HepG2 (cell line): ENCODE results near the gene HOXC4. TPM values are rescaled to one million over a fixed set of nuclear protein-coding genes. Genes with fewer than 3 reads are reported as not detected.

Experiments used
- ARNTL ChIP-seq: sonication (generic); formaldehyde crosslinking; IDR thresholded peaks from 2 replicates; pipeline ENCODE4 v1.4.0; 2020; ENCODE audit warnings: mild to moderate bottlenecking, missing genetic modification reagents
- CC2D1A ChIP-seq: sonication (generic); formaldehyde crosslinking; IDR thresholded peaks from 2 replicates; pipeline ENCODE4 v1.8.1; 2023; ENCODE audit warnings: mild to moderate bottlenecking, missing genetic modification reagents
- ELF4 ChIP-seq: sonication (generic); formaldehyde crosslinking; IDR thresholded peaks from 2 replicates; pipeline ENCODE4 v1.5.0; 2020; ENCODE audit warnings: missing genetic modification reagents, mild to moderate bottlenecking, moderate library complexity, borderline replicate concordance
- EZH2 ChIP-seq: conservative IDR thresholded peaks from 2 replicates; pipeline ENCODE4 v1.6.1; 2012; ENCODE audit warnings: mild to moderate bottlenecking, low read depth, low read length, moderate library complexity
- JUNB ChIP-seq: sonication (generic); formaldehyde crosslinking; IDR thresholded peaks from 2 replicates; pipeline ENCODE4 v1.8.0; 2022; ENCODE audit warnings: missing genetic modification reagents, mild to moderate bottlenecking, borderline replicate concordance
- KAT8 ChIP-seq: IDR thresholded peaks from 2 replicates; pipeline ENCODE4 v1.6.1; 2016; ENCODE audit warnings: missing genetic modification reagents, missing compliant biosample characterization
- KDM2A ChIP-seq: sonication (generic); formaldehyde crosslinking; IDR thresholded peaks from 2 replicates; pipeline ENCODE4 v1.4.0; 2020; ENCODE audit warnings: low read depth, missing genetic modification reagents, borderline replicate concordance
- PCBP2 ChIP-seq: fragments of 200-400 bp; formaldehyde crosslinking; optimal IDR thresholded peaks from 2 replicates; pipeline ENCODE3; 2018; ENCODE audit warnings: low read length, low read depth; ENCODE audit not compliant: poor library complexity, severe bottlenecking
- polyA plus RNA-seq, 8 experiments: library from polyadenylated mRNA; depleted of rRNA in 3 of 8; stranded (reverse) in 7 of 8; unstranded in 1 of 8; fragments of >200 nt; fragmentation: Illumina TruSeq in 4 of 8; extraction: Trizol in 4 of 8; gene quantifications; 2 replicates each; pipeline versions ENCODE4 v1.2.1 to v1.2.3, GENCODE V29; 2011 to 2016; ENCODE audit warnings: low read depth in 4 of 8, missing spikeins in 1 of 8, mixed read lengths in 1 of 8; ENCODE audit not compliant: insufficient read depth in 1 of 8
- total RNA-seq, 5 experiments: library from RNA; depleted of rRNA; stranded (reverse); fragments of >200 nt; fragmentation: Illumina TruSeq; extraction: Trizol; gene quantifications; 2 replicates each; pipeline ENCODE4 v1.2.3, GENCODE V29; 2016; ENCODE audit warnings: low read depth in 1 of 5
- TF ChIP-seq, protein P1 (sequence below): sonication (generic); formaldehyde crosslinking; IDR thresholded peaks from 2 replicates; pipeline ENCODE4 v1.4.0; 2020; ENCODE audit warnings: mild to moderate bottlenecking, missing genetic modification reagents
- TF ChIP-seq, protein P2 (sequence below): IDR thresholded peaks from 2 replicates; pipeline ENCODE4 v1.6.1; 2012; ENCODE audit warnings: low read length, improper control_type of control experiment
- TF ChIP-seq, protein P3 (sequence below): sonication (generic); formaldehyde crosslinking; IDR thresholded peaks from 2 replicates; pipeline ENCODE4 v1.4.0; 2020; ENCODE audit warnings: mild to moderate bottlenecking, missing genetic modification reagents
- TF ChIP-seq, protein P4 (sequence below): IDR thresholded peaks from 2 replicates; pipeline ENCODE4 v1.6.1; 2016
- TF ChIP-seq, protein P5 (sequence below): sonication (generic); formaldehyde crosslinking; IDR thresholded peaks from 2 replicates; pipeline ENCODE4 v1.5.1; 2020; ENCODE audit warnings: missing genetic modification reagents, mild to moderate bottlenecking, borderline replicate concordance

The HOXC4 gene
- total and polyA plus RNA-seq, 2 of the 13 experiments (the other 11 are each of a cell fraction or from before 2014, with no cell fraction given) = not detected

DNA sequence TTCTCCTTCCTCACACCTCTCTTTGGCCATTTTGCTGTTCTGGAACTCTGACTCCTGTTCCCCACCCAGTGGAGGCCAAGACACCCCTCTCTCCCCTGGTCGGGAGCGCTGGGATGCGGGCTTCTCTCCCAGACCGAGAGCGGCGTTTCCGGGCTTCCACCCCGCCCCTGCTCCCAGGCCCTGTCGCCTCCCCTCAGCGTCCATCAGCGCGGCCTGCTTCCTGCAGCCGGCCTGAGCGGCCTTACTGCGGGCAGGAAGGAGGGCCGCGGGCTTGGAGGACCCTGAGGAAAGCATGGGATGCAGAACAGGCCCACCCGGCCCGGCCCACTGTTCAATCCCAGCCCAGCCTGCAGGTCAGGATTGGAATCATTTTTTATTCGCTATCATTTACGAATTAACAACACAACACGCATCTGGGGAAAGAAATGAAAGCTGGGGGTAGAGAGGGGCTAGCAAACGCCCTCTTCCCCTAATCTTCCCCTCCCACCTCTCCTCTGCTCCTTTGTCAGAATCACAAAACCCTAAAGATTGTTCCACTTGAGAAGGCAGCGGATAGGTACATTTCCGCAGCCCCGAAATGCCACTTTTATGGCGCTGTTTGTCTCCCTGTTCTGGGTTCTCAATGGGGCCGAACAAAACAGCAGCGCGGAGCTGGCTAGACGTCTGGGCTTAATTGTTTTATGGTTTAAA lies 48.6 kb upstream of the HOXC4 start (continued):
- TF ChIP-seq, protein P1, sequence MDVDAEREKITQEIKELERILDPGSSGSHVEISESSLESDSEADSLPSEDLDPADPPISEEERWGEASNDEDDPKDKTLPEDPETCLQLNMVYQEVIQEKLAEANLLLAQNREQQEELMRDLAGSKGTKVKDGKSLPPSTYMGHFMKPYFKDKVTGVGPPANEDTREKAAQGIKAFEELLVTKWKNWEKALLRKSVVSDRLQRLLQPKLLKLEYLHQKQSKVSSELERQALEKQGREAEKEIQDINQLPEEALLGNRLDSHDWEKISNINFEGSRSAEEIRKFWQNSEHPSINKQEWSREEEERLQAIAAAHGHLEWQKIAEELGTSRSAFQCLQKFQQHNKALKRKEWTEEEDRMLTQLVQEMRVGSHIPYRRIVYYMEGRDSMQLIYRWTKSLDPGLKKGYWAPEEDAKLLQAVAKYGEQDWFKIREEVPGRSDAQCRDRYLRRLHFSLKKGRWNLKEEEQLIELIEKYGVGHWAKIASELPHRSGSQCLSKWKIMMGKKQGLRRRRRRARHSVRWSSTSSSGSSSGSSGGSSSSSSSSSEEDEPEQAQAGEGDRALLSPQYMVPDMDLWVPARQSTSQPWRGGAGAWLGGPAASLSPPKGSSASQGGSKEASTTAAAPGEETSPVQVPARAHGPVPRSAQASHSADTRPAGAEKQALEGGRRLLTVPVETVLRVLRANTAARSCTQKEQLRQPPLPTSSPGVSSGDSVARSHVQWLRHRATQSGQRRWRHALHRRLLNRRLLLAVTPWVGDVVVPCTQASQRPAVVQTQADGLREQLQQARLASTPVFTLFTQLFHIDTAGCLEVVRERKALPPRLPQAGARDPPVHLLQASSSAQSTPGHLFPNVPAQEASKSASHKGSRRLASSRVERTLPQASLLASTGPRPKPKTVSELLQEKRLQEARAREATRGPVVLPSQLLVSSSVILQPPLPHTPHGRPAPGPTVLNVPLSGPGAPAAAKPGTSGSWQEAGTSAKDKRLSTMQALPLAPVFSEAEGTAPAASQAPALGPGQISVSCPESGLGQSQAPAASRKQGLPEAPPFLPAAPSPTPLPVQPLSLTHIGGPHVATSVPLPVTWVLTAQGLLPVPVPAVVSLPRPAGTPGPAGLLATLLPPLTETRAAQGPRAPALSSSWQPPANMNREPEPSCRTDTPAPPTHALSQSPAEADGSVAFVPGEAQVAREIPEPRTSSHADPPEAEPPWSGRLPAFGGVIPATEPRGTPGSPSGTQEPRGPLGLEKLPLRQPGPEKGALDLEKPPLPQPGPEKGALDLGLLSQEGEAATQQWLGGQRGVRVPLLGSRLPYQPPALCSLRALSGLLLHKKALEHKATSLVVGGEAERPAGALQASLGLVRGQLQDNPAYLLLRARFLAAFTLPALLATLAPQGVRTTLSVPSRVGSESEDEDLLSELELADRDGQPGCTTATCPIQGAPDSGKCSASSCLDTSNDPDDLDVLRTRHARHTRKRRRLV (CRISPR knock-in tag) = no peak
- TF ChIP-seq ARNTL (CRISPR knock-in tag) (no peak), KDM2A (CRISPR knock-in tag) (peak; percentile 19; the same call in 1 of the 2 replicates), CC2D1A (CRISPR knock-in tag) (no peak), PCBP2 (no peak), ELF4 (CRISPR knock-in tag) (no peak), EZH2 (0 out of 2 replicates have a peak, but pooled peaks have one; percentile 11), KAT8 (CRISPR knock-in tag) (no peak), JUNB (CRISPR knock-in tag) (no peak)
- TF ChIP-seq, protein P2, sequence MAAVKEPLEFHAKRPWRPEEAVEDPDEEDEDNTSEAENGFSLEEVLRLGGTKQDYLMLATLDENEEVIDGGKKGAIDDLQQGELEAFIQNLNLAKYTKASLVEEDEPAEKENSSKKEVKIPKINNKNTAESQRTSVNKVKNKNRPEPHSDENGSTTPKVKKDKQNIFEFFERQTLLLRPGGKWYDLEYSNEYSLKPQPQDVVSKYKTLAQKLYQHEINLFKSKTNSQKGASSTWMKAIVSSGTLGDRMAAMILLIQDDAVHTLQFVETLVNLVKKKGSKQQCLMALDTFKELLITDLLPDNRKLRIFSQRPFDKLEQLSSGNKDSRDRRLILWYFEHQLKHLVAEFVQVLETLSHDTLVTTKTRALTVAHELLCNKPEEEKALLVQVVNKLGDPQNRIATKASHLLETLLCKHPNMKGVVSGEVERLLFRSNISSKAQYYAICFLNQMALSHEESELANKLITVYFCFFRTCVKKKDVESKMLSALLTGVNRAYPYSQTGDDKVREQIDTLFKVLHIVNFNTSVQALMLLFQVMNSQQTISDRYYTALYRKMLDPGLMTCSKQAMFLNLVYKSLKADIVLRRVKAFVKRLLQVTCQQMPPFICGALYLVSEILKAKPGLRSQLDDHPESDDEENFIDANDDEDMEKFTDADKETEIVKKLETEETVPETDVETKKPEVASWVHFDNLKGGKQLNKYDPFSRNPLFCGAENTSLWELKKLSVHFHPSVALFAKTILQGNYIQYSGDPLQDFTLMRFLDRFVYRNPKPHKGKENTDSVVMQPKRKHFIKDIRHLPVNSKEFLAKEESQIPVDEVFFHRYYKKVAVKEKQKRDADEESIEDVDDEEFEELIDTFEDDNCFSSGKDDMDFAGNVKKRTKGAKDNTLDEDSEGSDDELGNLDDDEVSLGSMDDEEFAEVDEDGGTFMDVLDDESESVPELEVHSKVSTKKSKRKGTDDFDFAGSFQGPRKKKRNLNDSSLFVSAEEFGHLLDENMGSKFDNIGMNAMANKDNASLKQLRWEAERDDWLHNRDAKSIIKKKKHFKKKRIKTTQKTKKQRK = no peak
- TF ChIP-seq, protein P3, sequence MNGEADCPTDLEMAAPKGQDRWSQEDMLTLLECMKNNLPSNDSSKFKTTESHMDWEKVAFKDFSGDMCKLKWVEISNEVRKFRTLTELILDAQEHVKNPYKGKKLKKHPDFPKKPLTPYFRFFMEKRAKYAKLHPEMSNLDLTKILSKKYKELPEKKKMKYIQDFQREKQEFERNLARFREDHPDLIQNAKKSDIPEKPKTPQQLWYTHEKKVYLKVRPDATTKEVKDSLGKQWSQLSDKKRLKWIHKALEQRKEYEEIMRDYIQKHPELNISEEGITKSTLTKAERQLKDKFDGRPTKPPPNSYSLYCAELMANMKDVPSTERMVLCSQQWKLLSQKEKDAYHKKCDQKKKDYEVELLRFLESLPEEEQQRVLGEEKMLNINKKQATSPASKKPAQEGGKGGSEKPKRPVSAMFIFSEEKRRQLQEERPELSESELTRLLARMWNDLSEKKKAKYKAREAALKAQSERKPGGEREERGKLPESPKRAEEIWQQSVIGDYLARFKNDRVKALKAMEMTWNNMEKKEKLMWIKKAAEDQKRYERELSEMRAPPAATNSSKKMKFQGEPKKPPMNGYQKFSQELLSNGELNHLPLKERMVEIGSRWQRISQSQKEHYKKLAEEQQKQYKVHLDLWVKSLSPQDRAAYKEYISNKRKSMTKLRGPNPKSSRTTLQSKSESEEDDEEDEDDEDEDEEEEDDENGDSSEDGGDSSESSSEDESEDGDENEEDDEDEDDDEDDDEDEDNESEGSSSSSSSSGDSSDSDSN = peak; percentile 44; the same call in 1 of the 2 replicates
- TF ChIP-seq, protein P4, sequence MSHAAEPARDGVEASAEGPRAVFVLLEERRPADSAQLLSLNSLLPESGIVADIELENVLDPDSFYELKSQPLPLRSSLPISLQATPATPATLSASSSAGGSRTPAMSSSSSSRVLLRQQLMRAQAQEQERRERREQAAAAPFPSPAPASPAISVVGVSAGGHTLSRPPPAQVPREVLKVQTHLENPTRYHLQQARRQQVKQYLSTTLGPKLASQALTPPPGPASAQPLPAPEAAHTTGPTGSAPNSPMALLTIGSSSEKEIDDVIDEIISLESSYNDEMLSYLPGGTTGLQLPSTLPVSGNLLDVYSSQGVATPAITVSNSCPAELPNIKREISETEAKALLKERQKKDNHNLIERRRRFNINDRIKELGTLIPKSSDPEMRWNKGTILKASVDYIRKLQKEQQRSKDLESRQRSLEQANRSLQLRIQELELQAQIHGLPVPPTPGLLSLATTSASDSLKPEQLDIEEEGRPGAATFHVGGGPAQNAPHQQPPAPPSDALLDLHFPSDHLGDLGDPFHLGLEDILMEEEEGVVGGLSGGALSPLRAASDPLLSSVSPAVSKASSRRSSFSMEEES (CRISPR knock-in tag) = no peak
- TF ChIP-seq, protein P5, sequence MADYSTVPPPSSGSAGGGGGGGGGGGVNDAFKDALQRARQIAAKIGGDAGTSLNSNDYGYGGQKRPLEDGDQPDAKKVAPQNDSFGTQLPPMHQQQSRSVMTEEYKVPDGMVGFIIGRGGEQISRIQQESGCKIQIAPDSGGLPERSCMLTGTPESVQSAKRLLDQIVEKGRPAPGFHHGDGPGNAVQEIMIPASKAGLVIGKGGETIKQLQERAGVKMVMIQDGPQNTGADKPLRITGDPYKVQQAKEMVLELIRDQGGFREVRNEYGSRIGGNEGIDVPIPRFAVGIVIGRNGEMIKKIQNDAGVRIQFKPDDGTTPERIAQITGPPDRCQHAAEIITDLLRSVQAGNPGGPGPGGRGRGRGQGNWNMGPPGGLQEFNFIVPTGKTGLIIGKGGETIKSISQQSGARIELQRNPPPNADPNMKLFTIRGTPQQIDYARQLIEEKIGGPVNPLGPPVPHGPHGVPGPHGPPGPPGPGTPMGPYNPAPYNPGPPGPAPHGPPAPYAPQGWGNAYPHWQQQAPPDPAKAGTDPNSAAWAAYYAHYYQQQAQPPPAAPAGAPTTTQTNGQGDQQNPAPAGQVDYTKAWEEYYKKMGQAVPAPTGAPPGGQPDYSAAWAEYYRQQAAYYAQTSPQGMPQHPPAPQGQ (CRISPR knock-in tag) = no peak
